ENCODE data around the gene ZNF81.
"Not testable (repeated sequence)": the region's sequence is repeated elsewhere in the genome, so short reads cannot be mapped to it uniquely, and the experiment has no call there.

The ZNF81 gene

DNA sequence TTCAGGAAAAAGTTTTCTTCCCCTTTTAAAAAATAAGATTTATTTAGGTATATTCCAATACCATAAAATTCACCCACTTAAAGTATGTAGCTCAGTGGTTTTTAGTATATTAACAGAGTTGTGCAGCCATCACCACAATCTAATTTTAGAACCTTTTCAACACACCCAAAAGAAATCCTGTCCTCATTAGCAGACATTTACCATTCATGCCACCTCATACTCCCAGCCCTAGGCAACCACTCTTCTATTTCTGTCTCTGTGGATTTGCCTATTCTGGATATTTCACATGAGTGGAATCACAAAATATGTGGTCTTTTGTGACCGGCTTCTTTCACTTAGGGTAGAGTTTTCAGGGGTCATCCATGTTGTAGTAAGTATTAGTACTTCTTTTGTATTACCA, 7.4 kb downstream of the ZNF81 start:
- no peak for DNase-seq (ENCODE audit: low spot score)

DNA sequence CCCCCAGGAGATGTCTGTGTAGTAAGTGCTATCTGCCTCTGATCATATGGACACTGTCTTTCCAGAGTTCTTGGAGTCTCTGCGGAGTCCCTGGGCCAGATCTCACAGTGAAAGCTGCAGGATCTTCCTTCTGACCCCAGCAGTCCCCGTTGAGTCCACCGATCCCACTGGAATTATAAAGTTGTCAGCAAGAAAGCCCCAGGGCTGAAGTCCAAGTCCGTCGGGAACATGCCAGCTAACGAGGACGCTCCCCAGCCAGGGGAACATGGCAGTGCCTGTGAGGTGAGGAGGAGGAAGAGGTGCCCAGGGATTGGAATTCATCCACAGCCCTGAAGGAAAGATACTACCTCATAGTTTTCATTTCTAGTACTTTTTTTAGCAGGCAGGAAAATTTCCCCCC, 9.3 kb downstream of the ZNF81 start:
- no peak for DNase-seq (ENCODE audit: low spot score)

DNA sequence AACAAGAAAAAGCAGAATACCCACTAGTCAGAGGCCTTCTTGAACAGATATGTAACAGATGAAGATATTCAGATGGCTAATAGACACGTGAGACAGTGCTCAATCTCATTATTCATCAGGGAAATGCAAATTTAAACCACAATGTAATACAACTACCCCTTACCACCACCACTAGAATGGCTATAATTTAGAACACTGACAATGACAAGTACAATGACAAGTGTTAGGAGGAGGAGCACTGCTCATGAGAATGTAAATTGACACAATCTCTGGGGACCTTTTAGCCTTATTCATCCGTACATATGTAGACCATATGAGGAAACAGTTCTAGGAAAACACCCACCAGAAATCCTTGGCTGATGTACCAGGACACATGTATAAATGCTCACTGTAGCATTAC, 13.1 kb downstream of the ZNF81 start:
- no peak for DNase-seq (ENCODE audit: low spot score)

DNA sequence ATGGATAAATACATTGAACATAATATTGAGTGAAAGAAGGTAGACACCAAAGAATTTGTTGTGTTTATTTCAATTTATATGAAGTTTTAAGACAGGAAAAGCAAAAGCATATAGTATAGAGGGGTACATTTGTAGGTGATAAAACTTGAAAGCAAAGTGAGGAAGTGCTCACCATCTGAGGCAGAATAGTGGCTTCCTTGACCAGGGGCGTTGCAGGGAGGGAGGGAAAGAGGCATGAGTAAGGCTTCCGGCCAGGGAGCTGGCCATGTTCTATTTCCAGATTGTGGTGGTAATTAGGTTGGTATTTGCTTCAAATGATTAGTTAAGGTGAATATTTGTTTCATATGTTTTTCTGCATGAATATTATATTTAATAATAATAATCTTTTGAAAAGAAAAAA, 13.7 kb downstream of the ZNF81 start:
- DNase-seq (ENCODE audit: low spot score) = not testable (repeated sequence)

DNA sequence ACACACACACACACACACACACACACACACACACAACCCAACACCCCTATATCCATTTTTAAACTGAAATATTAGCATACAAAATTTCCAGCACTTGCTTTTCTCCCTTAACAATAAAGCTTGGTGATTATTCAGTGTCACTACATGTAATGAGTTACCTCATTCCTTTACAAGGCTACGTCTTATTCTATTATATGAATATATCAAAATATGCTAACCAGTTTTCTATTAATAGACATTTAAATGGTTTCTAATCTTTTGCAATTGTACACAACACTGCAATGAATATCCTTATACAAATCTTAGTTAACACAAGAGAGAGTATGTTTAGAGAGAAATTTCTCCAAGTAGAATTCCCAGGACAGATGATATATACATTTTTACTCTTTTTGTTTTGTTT, 14.2 kb downstream of the ZNF81 start:
- no peak for DNase-seq (ENCODE audit: low spot score)

DNA sequence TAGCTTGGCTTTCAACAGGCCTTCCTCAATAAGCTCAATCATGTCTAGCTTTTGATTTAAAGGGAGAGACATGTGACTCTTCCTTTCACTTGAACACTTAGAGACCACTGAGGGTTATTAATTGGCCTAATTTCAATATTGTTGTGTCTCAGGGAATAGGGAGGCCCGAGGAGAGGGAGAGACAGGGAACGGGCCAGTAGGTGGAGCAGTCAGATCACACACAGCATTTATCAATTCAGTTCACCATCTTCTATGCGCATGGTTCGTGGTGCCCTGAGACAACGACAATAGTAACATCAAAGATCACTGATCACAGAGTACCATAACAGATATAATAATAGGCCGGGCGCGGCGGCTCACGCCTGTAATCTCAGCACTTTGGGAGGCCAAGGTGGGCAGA, 17.8 kb downstream of the ZNF81 start:
- DNase-seq (ENCODE audit: low spot score) = peak; percentile 31

DNA sequence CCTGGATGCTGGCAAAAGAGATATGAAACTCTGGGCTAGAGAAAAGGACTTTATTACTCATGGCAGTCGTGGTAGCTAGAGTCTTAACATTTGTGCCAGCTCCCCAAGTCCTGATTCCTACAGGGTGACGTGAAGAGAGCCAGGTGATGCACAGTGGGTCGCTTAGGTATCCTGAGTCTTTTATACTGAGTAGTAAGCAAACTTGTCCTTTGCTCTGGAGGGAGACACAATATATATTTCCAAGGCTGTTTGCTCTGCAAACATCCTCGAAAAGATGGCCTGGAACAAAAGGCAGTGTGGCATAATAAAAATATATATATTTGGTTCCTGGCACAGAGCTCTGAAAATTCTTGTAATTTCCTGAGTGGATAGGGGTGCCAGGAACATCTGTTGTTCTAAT, 23.0 kb downstream of the ZNF81 start:
- DNase-seq (ENCODE audit: low spot score) = no peak

DNA sequence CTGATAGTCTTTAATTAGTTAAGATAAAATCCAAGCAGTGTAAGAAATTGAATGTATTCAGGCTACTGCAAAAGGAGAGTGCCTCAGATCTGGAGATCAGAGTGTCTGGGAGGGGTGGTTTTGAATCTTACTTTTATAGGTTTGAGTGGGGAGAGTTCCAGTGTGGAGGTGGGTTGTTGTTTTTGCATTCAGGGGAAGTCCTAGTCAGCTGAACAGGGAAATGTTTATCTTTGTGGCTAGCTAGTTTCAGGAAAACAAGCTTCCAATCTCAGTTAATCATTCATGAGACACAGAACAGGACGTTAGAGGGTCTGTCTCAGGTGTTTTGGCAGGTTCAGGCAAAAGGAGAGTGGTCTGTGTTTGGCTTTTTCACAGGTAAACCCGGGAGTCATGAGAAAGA, 26.0 kb downstream of the ZNF81 start:
- DNase-seq (ENCODE audit: low spot score) = no peak

DNA sequence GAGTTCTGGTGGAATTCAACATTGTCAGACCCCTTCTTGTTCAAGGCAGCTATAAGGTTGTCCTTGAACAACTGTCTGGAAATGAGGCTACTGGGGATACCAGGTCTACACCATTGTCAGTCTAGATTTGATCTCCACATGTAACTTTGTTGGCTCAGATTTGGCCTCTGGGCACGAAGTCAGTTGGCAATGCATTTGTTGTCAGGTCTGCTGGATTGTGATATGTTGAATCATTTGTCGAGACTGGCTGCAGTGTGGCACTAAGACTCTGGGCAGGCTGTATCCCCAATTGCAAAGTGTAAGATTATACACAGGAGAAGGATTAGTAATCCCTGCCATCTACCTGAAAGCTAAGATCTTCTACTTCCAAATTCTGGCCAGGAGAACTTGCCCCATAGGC, 26.5 kb downstream of the ZNF81 start:
- no peak for DNase-seq (ENCODE audit: low spot score)

DNA sequence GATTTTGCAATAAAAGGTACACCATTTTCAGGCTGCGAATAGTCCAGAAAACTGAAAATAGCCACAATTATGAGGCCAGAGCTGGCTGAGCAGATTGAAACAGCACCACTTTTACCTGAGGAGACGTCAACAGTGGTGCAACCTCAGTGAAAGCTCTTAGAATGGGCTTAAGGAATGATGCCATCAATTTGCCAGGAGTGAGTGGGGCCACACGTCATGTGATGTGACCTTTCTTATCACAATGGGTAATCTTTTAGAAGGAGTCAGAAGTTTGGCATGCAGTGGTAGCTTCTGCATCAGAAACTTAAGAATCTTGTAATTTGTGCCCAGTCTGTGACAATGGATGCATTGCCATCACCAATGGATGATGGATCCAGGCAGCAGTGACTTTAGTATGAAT, 27.6 kb downstream of the ZNF81 start:
- no peak for DNase-seq (ENCODE audit: low spot score)

DNA sequence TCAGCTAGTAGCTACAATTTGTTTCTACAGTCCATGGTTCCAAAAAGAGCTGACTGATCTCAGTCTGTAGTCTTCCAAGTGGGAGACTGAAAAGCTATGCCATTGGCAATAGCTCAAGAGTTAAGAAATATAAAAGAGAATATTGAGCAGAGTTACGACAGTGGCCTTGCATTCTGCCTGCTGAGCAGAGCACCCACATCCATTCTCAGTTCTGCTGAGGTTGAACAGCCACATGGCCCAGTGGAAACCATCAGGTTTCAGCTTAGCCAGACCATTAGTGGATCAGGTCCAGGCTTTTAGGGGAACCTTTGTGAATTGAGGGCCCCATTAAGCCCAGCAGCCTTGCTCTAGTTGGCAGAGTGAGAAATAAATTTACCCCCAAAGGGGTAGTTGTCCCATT, 28.1 kb downstream of the ZNF81 start:
- DNase-seq (ENCODE audit: low spot score) = no peak

DNA sequence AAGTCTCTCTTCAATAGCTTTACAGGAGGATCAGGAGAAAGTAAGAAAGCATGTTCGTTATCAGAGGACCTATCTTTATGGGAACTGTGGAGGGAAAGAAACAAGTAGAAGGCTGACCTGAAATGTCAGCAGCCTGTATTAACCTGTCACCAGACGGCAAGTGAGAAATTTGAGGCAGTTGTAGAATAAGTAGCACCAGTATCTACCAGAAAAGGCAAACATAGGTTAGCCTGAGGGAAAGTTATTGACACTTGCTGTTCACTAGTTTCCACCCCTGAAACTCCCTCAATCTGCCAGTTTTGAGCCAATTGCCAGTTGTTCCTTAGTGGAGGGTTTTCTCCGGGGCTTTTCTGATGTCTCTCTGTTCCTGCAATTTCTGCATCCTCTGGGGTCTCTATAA, 36.4 kb downstream of the ZNF81 start:
- DNase-seq (ENCODE audit: low spot score) = no peak

DNA sequence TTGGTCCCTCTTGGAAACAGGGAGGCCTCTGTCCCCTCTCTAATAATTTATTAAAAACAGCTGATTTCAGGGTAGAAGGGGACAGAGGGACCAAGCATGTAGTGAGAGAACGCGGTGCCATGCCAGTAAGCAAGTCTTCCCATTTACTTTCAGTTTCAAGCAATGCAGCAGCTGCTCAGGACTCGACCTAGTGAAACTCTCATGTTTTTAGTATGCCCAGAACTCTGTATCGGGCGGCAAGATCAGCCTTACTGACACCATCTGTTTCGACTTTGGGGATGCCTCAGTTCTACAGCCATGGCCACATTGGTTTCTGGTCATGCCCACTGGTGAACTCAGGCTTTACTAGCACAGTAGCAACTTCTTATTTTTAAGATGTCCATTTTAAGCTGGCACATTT, 40.6 kb downstream of the ZNF81 start:
- DNase-seq (ENCODE audit: low spot score) = no peak

DNA sequence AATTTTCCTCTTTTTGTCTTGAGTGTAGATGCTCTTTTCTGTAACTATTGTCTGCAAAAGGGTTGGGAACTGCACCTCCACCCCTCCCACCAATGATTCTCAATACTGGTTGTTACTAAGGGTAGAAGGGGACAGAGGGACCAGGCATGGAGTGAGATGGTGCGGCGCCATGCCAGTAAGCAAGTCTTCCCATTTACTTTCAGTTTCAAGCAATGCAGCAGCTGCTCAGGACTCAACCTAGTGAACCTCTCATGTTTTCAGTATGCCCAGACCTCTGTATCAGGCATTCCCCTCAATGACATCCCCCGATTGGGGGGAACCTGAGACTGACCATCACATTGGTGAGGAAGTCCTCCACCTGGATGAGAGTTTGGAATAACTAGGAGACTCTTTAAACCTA, 41.5 kb downstream of the ZNF81 start:
- DNase-seq (ENCODE audit: low spot score) = no peak

DNA sequence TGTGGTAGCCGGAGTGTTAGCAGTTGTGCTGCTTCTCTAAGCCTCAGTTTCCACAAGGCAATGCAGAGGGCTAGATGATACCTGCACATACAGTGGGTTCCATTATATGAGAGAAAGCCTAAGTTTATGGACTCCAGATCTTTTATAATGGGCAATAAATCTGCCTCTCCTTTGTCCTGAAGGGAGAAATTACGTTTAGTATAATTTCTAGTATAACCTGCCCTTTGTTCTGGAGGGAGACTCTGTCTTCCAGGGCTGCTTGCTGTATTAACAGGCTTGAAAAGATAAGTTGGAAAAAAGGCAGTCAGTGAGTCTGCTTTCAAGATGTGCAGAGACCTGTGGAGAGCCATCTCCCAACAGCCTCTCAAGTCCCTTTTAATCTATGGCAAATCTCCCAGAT, 42.8 kb downstream of the ZNF81 start:
- no peak for DNase-seq (ENCODE audit: low spot score)

DNA sequence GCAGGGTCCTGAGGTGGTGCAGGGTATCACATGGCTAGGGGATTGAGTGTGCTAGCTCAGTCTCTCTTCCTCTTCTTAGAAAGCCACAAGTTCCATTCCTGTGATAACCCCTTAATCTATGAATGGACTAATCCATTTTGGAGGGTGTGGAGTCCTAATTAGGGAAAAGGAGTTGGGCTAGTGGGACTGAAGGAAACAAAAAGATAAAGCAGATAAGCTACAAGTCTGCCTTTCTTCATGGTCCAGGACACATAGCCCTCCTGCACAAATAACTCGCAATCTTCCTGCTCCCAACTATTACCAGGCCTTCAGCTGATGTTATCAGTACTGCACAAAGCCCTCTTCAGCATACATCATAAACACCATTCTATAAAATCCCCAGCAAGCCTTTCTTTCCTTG, 44.2 kb downstream of the ZNF81 start:
- no peak for DNase-seq (ENCODE audit: low spot score)

DNA sequence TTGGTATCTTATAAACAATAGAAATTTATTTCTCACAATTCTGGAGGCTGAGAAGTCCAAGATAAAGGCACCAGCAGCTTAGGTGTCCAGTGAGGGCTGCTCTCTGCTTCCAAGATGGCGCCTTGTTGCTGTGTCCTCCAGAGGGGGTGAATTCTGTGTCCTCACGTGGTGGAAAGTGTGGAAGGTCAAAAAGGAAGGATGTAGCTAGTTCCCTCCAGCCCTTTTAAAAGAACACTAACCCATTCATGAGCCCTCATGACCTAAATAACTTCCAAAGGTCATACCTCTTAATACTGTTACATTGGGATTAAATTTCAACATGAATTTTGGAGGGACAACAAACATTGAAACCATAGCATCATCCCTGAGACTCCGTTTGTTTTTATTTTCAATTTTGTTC, 48.8 kb downstream of the ZNF81 start:
- no peak for DNase-seq (ENCODE audit: low spot score)

DNA sequence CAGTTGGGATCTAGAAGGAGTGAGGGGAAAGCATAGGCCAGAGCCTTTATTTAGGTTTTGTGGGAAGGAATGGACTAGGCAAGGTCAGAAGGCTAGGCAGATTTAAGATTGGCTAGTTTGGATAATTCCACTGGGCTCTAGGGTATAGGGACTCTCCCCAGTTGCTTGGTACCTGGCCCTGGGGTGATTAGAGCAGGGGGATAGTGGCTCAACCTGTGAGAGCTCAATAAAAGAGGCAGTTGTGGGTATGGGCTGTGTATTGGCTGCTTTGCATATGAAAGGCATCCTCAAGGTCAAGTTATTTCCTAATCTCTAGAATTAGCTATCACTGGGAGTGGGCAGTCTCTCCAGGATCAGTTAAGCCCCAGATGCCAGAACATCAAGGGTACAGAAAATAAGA, 61.3 kb downstream of the ZNF81 start:
- no peak for DNase-seq (ENCODE audit: low spot score)

DNA sequence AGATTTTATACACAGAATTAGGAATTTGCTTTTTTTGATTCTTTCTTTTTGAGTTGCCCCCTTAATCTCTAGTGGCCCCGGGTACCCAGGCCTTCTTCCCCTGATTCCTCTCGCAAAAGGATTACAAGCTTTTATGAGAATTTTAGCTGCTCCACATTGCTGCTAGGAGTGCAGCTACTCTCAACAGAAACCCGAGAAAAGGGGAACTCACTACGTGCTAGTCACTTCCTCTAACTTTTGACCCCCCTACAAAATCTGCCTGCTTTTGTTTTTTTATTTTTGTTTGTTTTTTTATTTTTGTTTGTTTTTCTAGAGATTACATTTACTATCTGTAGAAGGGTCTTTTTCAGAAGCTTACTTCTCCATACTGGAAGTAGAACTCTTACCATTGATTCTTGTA, 64.1 kb downstream of the ZNF81 start:
- no peak for DNase-seq (ENCODE audit: low spot score)

DNA sequence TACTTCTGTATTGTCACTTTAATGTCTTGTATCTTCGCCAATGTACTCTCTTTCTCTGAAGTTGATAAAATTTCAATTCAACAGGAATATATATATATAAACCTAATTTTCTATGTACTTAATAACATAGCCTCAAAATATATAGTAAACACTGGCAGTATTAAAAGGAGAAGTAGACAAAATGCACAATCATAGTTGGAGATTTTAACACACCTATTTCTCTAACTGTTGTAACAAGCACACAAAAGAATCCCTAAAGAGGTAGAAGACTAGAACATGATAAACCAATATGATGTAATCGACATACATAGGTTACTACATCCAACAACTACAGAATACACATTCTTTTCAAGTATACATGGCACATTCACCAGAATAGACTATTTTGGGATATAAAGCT, 65.5 kb downstream of the ZNF81 start:
- no peak for DNase-seq (ENCODE audit: low spot score)

DNA sequence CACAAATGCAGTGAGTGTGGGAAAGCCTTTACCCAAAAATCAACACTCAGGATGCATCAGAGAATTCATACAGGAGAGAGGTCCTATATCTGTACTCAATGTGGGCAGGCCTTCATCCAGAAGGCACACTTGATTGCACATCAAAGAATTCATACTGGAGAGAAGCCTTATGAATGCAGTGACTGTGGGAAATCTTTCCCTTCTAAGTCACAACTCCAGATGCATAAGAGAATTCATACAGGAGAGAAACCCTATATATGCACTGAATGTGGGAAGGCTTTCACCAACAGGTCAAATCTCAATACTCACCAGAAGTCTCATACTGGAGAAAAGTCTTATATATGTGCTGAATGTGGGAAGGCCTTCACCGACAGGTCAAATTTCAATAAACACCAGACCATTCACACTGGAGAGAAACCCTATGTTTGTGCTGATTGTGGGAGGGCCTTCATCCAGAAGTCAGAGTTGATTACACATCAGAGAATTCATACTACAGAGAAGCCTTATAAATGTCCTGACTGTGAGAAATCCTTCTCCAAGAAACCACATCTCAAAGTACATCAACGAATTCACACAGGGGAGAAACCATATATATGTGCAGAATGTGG, 79.3 kb downstream of the ZNF81 start:
- no peak for DNase-seq (ENCODE audit: low spot score)

DNA sequence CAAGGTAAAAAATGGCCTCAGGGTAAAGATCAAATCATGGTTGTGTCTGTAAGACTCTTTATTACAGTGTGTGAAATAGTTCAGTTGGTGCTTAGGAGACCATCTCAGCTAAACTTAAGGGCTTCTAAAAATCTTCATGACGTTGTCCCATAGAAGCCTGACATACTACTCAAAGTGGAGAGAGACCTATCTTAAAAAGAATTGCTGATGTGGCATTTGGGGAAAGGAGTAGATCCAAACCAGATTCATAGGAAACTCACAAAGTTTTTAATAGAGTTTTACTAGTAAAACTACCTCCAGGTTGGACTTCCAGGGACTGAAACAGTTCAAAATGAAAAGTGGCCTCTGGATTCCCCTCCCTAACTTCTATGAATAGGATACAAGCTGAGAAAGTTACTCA, 81.6 kb downstream of the ZNF81 start:
- no peak for DNase-seq (ENCODE audit: low spot score)

DNA sequence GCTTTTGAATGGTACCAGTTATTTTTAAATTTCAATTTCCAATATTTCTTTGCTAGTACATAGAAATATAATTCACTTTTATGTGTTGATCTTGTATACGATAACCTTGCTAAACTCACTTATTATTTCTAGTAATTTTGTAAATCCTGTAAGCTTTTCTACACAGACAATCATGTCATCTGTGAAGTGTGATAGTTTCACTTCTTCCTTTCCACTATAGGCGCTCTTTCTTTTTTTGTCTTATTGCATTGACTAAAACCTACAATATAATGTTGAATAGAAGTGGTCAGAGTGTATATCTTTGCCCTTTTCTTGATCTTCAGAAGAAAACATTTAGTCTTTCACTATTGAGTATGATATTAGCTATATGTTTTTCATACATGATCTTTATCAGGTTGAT, 90.5 kb downstream of the ZNF81 start:
- no peak for DNase-seq (ENCODE audit: low spot score)

DNA sequence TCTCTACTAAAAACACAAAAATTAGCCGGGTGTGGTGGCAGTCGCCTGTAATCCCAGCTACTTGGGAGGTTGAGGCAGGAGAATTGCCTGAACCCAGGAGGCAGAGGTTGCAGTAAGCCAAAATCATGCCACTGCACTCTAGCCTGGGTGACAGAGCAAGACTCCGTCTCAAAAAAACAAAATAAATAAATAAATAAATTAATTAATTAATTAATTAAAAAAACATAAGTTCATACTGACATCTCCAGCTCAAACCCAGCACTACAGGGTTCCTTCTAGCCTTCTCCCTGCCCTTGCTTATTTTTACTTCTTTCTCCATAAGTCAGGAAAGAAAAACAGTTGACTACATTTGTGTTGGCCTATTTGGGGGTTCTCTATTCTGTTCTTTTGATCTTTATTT, 95.3 kb downstream of the ZNF81 start:
- not testable (repeated sequence) for DNase-seq (ENCODE audit: low spot score)

DNA sequence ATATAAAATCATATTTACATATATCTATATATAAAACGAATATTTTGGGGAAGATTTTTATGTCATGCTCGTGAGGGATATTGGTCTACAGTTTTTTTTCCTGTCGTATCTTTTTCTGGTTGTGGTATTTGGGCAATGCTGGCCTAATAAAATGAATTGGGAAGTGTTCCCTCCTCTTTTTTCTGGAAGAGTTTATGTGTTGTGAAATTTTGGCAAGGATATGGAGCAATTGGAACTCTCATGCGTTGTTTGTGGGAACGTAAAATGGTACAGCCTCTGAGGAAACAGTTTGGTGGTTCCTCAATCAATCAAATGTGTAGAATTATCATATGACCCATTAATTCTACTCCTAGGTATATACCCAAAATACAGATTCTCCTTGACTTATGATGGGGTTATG, 97.2 kb downstream of the ZNF81 start:
- no peak for DNase-seq (ENCODE audit: low spot score)

All from RKO (cell line).